ENCODE results near the gene SAT1. TPM values are rescaled to one million over a fixed set of nuclear protein-coding genes. Genes with fewer than 3 reads are reported as not detected.

The SAT1 gene
- total and polyA plus RNA-seq, 2 of the 13 experiments (the other 11 are each of a cell fraction or from before 2014, with no cell fraction given): 216 to 1,243 TPM

- TF ChIP-seq, protein P1, sequence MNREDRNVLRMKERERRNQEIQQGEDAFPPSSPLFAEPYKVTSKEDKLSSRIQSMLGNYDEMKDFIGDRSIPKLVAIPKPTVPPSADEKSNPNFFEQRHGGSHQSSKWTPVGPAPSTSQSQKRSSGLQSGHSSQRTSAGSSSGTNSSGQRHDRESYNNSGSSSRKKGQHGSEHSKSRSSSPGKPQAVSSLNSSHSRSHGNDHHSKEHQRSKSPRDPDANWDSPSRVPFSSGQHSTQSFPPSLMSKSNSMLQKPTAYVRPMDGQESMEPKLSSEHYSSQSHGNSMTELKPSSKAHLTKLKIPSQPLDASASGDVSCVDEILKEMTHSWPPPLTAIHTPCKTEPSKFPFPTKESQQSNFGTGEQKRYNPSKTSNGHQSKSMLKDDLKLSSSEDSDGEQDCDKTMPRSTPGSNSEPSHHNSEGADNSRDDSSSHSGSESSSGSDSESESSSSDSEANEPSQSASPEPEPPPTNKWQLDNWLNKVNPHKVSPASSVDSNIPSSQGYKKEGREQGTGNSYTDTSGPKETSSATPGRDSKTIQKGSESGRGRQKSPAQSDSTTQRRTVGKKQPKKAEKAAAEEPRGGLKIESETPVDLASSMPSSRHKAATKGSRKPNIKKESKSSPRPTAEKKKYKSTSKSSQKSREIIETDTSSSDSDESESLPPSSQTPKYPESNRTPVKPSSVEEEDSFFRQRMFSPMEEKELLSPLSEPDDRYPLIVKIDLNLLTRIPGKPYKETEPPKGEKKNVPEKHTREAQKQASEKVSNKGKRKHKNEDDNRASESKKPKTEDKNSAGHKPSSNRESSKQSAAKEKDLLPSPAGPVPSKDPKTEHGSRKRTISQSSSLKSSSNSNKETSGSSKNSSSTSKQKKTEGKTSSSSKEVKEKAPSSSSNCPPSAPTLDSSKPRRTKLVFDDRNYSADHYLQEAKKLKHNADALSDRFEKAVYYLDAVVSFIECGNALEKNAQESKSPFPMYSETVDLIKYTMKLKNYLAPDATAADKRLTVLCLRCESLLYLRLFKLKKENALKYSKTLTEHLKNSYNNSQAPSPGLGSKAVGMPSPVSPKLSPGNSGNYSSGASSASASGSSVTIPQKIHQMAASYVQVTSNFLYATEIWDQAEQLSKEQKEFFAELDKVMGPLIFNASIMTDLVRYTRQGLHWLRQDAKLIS (CRISPR knock-in tag; IDR thresholded peaks at IDR 0.05): peak; percentile 61; the same call in 1 of the 2 replicates
- TF ChIP-seq FOXM1 (CRISPR knock-in tag; IDR thresholded peaks at IDR 0.05) (no peak), PAXIP1 (CRISPR knock-in tag; conservative IDR thresholded peaks at IDR 0.05) (0 out of 2 replicates have a peak, but pooled peaks have one; percentile 29), GFI1 (CRISPR knock-in tag; IDR thresholded peaks at IDR 0.05; ENCODE audit: borderline replicate concordance) (no peak), ZNF816 (CRISPR knock-in tag; IDR thresholded peaks at IDR 0.05; ENCODE audit: borderline replicate concordance) (no peak), RBM22 (optimal IDR thresholded peaks at IDR 0.05; ENCODE audit: low read length) (peak; percentile 85), GATAD2A (CRISPR knock-in tag; IDR thresholded peaks at IDR 0.05) (peak; percentile 25; the same call in 1 of the 2 replicates), ZMAT5 (CRISPR knock-in tag; IDR thresholded peaks at IDR 0.05; ENCODE audit: borderline replicate concordance, low read depth) (no peak), RBFOX2 (IDR thresholded peaks at IDR 0.05; ENCODE audit: low read depth, low read length) (peak; percentile 80), SMAD1 (CRISPR knock-in tag; IDR thresholded peaks at IDR 0.05; ENCODE audit: borderline replicate concordance, low read depth) (no peak), ARID2 (CRISPR knock-in tag; IDR thresholded peaks at IDR 0.05; ENCODE audit: borderline replicate concordance) (no peak), KLF16 (CRISPR knock-in tag; IDR thresholded peaks at IDR 0.05) (0 out of 4 replicates have a peak, but pooled peaks of 1 of the 2 experiments have one; percentile 25), SNAPC2 (CRISPR knock-in tag; IDR thresholded peaks at IDR 0.05) (no peak), CEBPB (IDR thresholded peaks at IDR 0.05; ENCODE audit: borderline replicate concordance, low read depth, low read length) (peak; percentile 74), AGO2 (optimal IDR thresholded peaks at IDR 0.05; ENCODE audit: low read depth, low read length) (peak; percentile 25), MZF1 (CRISPR knock-in tag; IDR thresholded peaks at IDR 0.05; ENCODE audit: borderline replicate concordance) (no peak), ZNF674 (CRISPR knock-in tag; IDR thresholded peaks at IDR 0.05; ENCODE audit: low read depth) (no peak), ASH2L (IDR thresholded peaks at IDR 0.05; ENCODE audit: insufficient read length, low read depth, low read length) (no peak), CHD2 (IDR thresholded peaks at IDR 0.05; ENCODE audit: low read depth, low read length) (no peak)
- TF ChIP-seq, protein P2, sequence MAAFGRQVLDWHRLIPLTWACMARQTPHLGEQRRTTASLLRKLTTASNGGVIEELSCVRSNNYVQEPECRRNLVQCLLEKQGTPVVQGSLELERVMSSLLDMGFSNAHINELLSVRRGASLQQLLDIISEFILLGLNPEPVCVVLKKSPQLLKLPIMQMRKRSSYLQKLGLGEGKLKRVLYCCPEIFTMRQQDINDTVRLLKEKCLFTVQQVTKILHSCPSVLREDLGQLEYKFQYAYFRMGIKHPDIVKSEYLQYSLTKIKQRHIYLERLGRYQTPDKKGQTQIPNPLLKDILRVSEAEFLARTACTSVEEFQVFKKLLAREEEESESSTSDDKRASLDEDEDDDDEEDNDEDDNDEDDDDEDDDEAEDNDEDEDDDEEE (CRISPR knock-in tag; IDR thresholded peaks at IDR 0.05): no peak
These were observed 1.7 kb downstream of the SAT1 start (continued) for GRCh38 chrX:23784470-23785331.

Data from HepG2 (cell line).